Mesendoderm (in vitro differentiated cells): ENCODE results near the gene TREH.
A peak's percentile ranks its signal among the peaks of the same experiment; 100 is the strongest.

Experiments
- DNase-seq: peaks from one replicate; pipeline ENCODE4 v3.0.0; 2013
- H2AK5ac ChIP-seq: 2 replicates; pipeline ENCODE4 v1.6.1; 2013; ENCODE audit warnings: low read length, inconsistent platforms
- H2BK120ac ChIP-seq: 2 replicates; pipeline ENCODE4 v1.6.1; 2013; ENCODE audit warnings: low read depth, mild to moderate bottlenecking, low read length, moderate library complexity, mixed read lengths
- H2BK15ac ChIP-seq: replicated peaks from 2 replicates; pipeline ENCODE4 v1.6.1; 2013; ENCODE audit warnings: low read depth, mild to moderate bottlenecking, moderate library complexity
- H2BK5ac ChIP-seq: 2 replicates; pipeline ENCODE4 v1.6.1; 2013; ENCODE audit warnings: low read length, inconsistent platforms
- H3K18ac ChIP-seq: 2 replicates; pipeline ENCODE4 v1.6.1; 2013; ENCODE audit warnings: mild to moderate bottlenecking, low read length, mixed read lengths
- H3K23ac ChIP-seq: one replicate; pipeline ENCODE4 v1.6.1; 2013; ENCODE audit warnings: low read length
- H3K27ac ChIP-seq: 2 replicates; pipeline ENCODE4 v1.5.1; 2013; ENCODE audit warnings: low read depth, mild to moderate bottlenecking, inconsistent platforms, low read length, moderate library complexity
- H3K27me3 ChIP-seq: 2 replicates; pipeline ENCODE4 v1.6.1; 2013; ENCODE audit warnings: low read length, control low read depth, mild to moderate bottlenecking, inconsistent platforms; ENCODE audit not compliant: insufficient read depth, poor library complexity
- H3K36me3 ChIP-seq: 2 replicates; pipeline ENCODE4 v1.6.1; 2013; ENCODE audit warnings: low read length, inconsistent platforms; ENCODE audit not compliant: control insufficient read depth, insufficient read depth
- H3K4ac ChIP-seq: one replicate; pipeline ENCODE4 v1.6.1; 2013; ENCODE audit warnings: low read depth, mild to moderate bottlenecking, low read length, moderate library complexity
- H3K4me1 ChIP-seq: 2 replicates; pipeline ENCODE4 v1.6.1; 2013; ENCODE audit warnings: low read depth, low read length, inconsistent platforms; ENCODE audit not compliant: control insufficient read depth
- H3K4me2 ChIP-seq: 2 replicates; pipeline ENCODE4 v1.6.1; 2013; ENCODE audit warnings: low read length
- H3K4me3 ChIP-seq: 2 replicates; pipeline ENCODE4 v1.5.1; 2013; ENCODE audit warnings: mild to moderate bottlenecking, low read length
- H3K56ac ChIP-seq: one replicate; pipeline ENCODE4 v1.6.1; 2013; ENCODE audit warnings: low read length
- H3K79me1 ChIP-seq: 2 replicates; pipeline ENCODE4 v1.6.1; 2013; ENCODE audit warnings: low read length, inconsistent platforms
- H3K79me2 ChIP-seq: 2 replicates; pipeline ENCODE4 v1.6.1; 2013; ENCODE audit warnings: mild to moderate bottlenecking, low read length; ENCODE audit not compliant: control insufficient read depth, insufficient read depth
- H3K9ac ChIP-seq: 2 replicates; pipeline ENCODE4 v1.6.1; 2013; ENCODE audit warnings: low read length, inconsistent platforms
- H4K5ac ChIP-seq: one replicate; pipeline ENCODE4 v1.6.1; 2013; ENCODE audit warnings: low read length
- H4K8ac ChIP-seq: one replicate; pipeline ENCODE4 v1.6.1; 2013; ENCODE audit warnings: low read depth, mild to moderate bottlenecking, control low read depth, low read length, moderate library complexity
- WGBS: extraction: QIAGEN DNeasy Blood & Tissue Kit; methylation state at CpG from one replicate; pipeline ENCODE4 v1.1.7; 2013; ENCODE audit warnings: low lambda C conversion rate, missing lambda C conversion rate; ENCODE audit not compliant: insufficient coverage; ENCODE audit errors: extremely low coverage; 5-methylcytosine and 5-hydroxymethylcytosine counted together

Gene TREH

DNA sequence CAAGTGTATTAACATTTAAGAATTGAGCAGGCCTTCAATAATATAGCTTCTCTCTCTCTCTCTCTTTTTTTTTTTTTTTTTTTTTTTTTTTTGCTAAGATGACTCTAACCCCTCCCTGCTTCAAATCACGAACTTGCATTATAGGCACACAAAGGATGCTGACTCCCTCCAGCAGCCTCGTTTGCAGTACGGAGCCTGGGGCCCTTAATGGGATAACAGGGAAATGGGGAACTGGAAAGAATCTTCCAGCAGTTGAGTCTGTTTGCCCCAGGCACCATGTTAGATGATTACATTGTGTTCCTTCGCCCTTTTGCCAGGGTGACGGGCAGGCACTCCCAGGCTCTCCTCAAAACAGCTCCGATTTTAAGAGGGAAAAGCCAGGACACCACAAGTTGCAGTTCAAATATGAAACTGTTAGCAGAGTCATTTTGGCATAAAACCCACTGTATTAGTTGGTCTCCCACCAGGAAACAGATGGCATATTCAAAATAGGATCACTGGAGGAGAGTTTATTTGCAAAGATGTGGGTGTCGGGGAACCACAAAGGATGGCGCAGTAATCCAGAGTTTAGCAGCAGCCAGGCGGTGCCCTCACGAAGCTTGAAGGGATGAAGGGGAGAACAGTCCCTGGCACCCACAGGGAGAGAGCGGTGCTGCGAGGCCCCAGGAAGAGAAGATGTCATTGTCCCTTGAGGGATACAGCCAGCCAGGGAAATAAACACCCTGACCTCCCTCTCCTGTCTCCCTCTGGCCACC lies 26.5 kb upstream of the TREH start:
- H4K5ac ChIP-seq: no peak overlapping the region
- no peak overlapping the region for H3K18ac ChIP-seq
- H3K4me3 ChIP-seq: no peak overlapping the region
- no peaks in the 10 kb centered on the region for H3K36me3 ChIP-seq
- H4K8ac ChIP-seq: no peak overlapping the region
- no peaks in the 10 kb centered on the region for H3K79me1 ChIP-seq
- no peaks in the 10 kb centered on the region for H3K79me2 ChIP-seq
- H3K23ac ChIP-seq: no peak overlapping the region
- no CpG with 5 or more reads among the region's 12 CpGs for WGBS
- peak; percentile 37 for DNase-seq
- H2BK5ac ChIP-seq: no peak overlapping the region
- no peaks in the 10 kb centered on the region for H3K27me3 ChIP-seq
- peak overlapping the region; percentile 39 for H3K56ac ChIP-seq
- no peaks in the 10 kb centered on the region for H3K4me1 ChIP-seq
- H3K4ac ChIP-seq: no peak overlapping the region
- H2AK5ac ChIP-seq: no peak overlapping the region
- no peak overlapping the region for H3K9ac ChIP-seq
- H2BK120ac ChIP-seq: no peak overlapping the region
- no peak overlapping the region for H3K4me2 ChIP-seq
- no peak overlapping the region for H3K27ac ChIP-seq
- H2BK15ac ChIP-seq: no peak overlapping the region

DNA sequence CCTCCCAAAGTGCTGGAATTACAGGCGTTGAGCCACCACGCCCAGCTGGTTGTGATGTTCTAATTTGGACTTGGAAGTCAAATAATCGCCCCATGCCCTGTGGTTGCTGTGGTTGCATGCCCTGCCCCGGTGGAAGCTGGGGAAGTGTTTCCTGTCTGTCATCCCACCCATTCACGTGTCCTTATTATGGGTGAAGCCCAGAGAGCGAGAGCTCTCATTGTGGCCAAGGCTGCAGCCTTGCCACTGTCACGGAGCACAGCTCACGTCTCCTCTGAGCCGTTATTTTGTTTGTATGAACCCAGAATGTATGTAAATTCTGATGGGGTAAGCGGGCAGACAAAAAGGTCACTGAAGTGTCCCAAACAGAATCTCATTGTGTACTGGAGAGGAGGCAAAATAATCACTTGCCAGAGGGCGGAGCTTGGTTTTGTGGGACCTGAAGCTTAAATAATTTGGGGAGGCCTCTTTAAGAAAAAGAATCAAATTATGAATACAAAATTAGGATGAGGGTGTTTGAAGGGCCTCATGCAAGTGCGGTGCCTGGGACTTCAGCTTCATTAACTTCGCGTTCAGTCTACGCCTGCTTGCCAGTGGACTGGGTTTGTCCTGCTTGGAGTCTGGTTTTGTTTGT lies 25.8 kb upstream of the TREH start:
- Histone ChIP-seq H3K9ac (no peak overlapping the region), H3K4ac (no peak overlapping the region), H3K4me2 (no peak overlapping the region), H2AK5ac (no peak overlapping the region), H4K5ac (no peak overlapping the region), H4K8ac (no peak overlapping the region), H2BK15ac (no peak overlapping the region), H3K36me3 (no peaks in the 10 kb centered on the region), H3K4me1 (no peaks in the 10 kb centered on the region), H3K18ac (no peak overlapping the region), H2BK5ac (no peak overlapping the region), H3K79me1 (no peaks in the 10 kb centered on the region), H3K4me3 (no peak overlapping the region), H3K56ac (no peak overlapping the region), H3K23ac (no peak overlapping the region), H3K27me3 (no peaks in the 10 kb centered on the region), H2BK120ac (no peak overlapping the region), H3K27ac (no peak overlapping the region), H3K79me2 (no peaks in the 10 kb centered on the region)
- no peak for DNase-seq
- WGBS: no CpG with 5 or more reads among the region's 15 CpGs

DNA sequence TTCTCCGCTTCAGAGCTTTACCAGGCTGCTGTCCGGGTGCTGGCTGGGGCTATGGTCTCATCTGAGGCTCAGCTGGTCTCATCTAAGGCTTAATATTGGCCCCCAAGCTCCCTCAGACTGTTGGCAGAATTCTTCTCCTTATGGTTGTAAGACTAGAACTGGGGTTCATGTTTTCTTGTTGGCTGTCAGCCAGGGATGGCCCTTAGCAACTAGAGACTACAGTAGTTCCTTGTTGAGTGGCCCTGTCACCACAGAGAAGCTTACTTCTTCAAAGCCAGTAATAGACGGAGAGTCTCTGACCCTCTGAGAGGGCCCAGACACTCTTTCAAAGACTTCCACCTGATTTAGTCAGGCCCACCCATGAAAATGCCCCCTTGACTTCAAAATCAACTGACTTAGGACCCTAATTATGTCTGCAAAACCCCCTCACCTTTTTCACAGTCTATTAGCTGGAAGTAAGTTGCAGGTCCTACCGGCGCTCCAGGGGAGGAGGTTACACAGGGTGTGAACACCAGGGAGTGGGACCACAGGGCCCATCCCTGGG lies 24.2 kb upstream of the TREH start:
- H3K9ac ChIP-seq: no peak overlapping the region
- H3K4me2 ChIP-seq: no peak overlapping the region
- H2BK120ac ChIP-seq: no peak overlapping the region
- H3K4ac ChIP-seq: no peak overlapping the region
- H3K23ac ChIP-seq: no peak overlapping the region
- H3K79me1 ChIP-seq: no peaks in the 10 kb centered on the region
- no peak overlapping the region for H4K5ac ChIP-seq
- no peaks in the 10 kb centered on the region for H3K79me2 ChIP-seq
- no peak overlapping the region for H2AK5ac ChIP-seq
- no peak for DNase-seq
- H3K27ac ChIP-seq: no peak overlapping the region
- H3K4me1 ChIP-seq: no peaks in the 10 kb centered on the region
- H2BK5ac ChIP-seq: no peak overlapping the region
- no peaks in the 10 kb centered on the region for H3K36me3 ChIP-seq
- no peak overlapping the region for H2BK15ac ChIP-seq
- no peak overlapping the region for H3K4me3 ChIP-seq
- H3K27me3 ChIP-seq: no peaks in the 10 kb centered on the region
- H3K18ac ChIP-seq: no peak overlapping the region
- H4K8ac ChIP-seq: no peak overlapping the region
- H3K56ac ChIP-seq: no peak overlapping the region
- WGBS: no CpG with 5 or more reads among the region's 5 CpGs

DNA sequence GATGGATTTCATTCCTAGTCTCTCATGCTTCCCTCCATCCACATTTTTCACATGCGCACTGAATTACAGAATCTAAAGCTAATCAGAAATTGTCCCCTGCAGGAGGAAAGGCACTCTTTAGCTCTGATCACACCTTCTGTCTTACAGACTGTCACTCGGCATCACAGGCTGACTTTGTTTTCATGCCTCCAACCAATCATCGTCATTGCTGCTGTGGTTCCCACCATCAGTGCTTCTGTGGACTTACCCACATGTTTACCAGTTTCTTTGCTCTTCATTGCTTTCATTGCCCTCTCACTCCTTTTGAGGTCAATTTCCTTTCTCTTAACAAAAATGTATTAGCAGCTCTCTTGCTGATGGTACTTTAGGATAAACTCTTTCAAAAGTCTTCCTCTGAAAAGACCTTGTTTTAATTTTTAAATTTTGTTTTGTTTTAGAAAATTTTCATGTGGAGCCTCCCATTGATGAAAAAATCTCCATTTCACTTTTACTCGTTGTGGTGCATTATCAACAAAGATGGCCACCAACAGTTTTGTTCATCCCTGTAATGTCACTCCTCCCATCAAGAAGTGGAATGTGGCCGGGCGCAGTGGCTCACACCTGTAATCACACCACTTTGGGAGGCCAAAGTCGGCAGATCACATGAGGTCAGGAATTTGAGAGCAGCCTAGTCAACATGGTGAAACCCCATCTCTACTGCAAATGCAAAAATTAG lies 20.2 kb upstream of the TREH start:
- Histone ChIP-seq H3K23ac (no peak overlapping the region), H3K9ac (no peak overlapping the region), H2AK5ac (no peak overlapping the region), H3K4me2 (no peak overlapping the region), H3K4ac (no peak overlapping the region), H3K36me3 (no peaks in the 10 kb centered on the region), H4K5ac (no peak overlapping the region), H3K4me1 (peaks cover 2% of the 10 kb centered on the region), H4K8ac (no peak overlapping the region), H2BK120ac (no peak overlapping the region), H3K56ac (no peak overlapping the region), H3K4me3 (no peak overlapping the region), H2BK5ac (no peak overlapping the region), H3K27ac (no peak overlapping the region), H3K18ac (no peak overlapping the region), H3K79me1 (no peaks in the 10 kb centered on the region), H3K79me2 (no peaks in the 10 kb centered on the region), H3K27me3 (no peaks in the 10 kb centered on the region), H2BK15ac (no peak overlapping the region)
- DNase-seq: peak; percentile 64
- WGBS: no CpG with 5 or more reads among the region's 7 CpGs

DNA sequence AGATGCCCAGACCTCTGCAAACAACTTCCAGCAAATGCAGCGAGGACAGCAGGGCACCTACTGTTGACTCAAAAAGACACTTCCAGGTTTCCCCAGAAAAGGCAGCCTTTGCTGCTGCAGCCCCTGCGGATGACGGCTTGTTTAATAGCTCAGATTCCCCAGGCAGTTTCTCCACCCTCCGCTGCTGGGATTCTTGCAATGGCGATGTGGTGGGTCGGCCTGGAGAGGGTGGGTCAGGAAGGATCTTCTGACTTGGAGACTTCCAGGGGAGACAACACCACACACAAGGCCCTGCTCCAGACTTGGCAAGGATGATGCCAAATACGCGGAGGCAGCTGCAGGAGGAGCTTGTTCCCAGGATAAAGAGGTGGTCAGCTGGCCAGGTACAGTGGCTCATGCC lies 17.9 kb upstream of the TREH start:
- Histone ChIP-seq H3K23ac (no peak overlapping the region), H3K27me3 (no peaks in the 10 kb centered on the region), H3K36me3 (no peaks in the 10 kb centered on the region), H3K56ac (peak overlapping the region; percentile 52), H2AK5ac (no peak overlapping the region), H3K4ac (no peak overlapping the region), H2BK15ac (no peak overlapping the region), H3K27ac (no peak overlapping the region), H3K9ac (no peak overlapping the region), H3K4me2 (no peak overlapping the region), H3K4me1 (peaks cover 2% of the 10 kb centered on the region), H2BK120ac (no peak overlapping the region), H3K4me3 (no peak overlapping the region), H3K79me1 (no peaks in the 10 kb centered on the region), H2BK5ac (no peak overlapping the region), H4K5ac (no peak overlapping the region), H3K18ac (no peak overlapping the region), H4K8ac (no peak overlapping the region), H3K79me2 (no peaks in the 10 kb centered on the region)
- DNase-seq: no peak
- WGBS: no CpG with 5 or more reads among the region's 8 CpGs
